Adrenal gland (tissue), 12 donors: ENCODE measurements around the gene RGS3. TPM values are rescaled to one million over a fixed set of nuclear protein-coding genes. Genes with fewer than 3 reads are reported as not detected.
A peak's percentile ranks its signal among the peaks of the same experiment; 100 is the strongest.

Experiments used
- DNase-seq, 7 donors: peaks; one replicate each; pipeline ENCODE4 v3.0.0-alpha.2; 2019 to 2020
- H3K27ac ChIP-seq, 5 donors: fragments of 200-600 bp; sonication (generic) in 4 of 5; 1 replicate in 3 of 5; 2 replicates in 2 of 5; pipeline versions ENCODE4 v1.5.1 to v1.8.0; 2016 to 2020; ENCODE audit warnings: mild to moderate bottlenecking in 1 of 5
- H3K27me3 ChIP-seq: fragments of 200-600 bp; 2 replicates; pipeline ENCODE4 v1.8.0; 2021
- H3K36me3 ChIP-seq, 2 donors: fragments of 200-600 bp; replicated peaks in 1 of 2; 1 replicate in 1 of 2; 2 replicates in 1 of 2; pipeline versions ENCODE4 v1.5.1 to v1.8.0; 2018 to 2022
- H3K4me1 ChIP-seq, 2 donors: fragments of 200-600 bp; replicated peaks in 1 of 2; 1 replicate in 1 of 2; 2 replicates in 1 of 2; pipeline versions ENCODE4 v1.5.1 to v1.8.0; 2018 to 2021
- H3K4me3 ChIP-seq, 4 donors: fragments of 200-600 bp; sonication (generic) in 3 of 4; one replicate each; pipeline ENCODE4 v1.5.1; 2016 to 2018
- H3K9me3 ChIP-seq, 3 donors: fragments of 200-600 bp; sonication (generic) in 1 of 3; replicated peaks in 1 of 3; 1 replicate in 2 of 3; 2 replicates in 1 of 3; pipeline versions ENCODE4 v1.5.1 to v1.8.0; 2016 to 2021
- CTCF ChIP-seq, 6 experiments: fragments of 450-650 bp in 4 of 6; fragments of 200-600 bp in 2 of 6; sonication (generic) in 1 of 6; IDR thresholded peaks; 1 replicate in 5 of 6; 2 replicates in 1 of 6; pipeline versions ENCODE4 v1.5.1 to v1.8.0; 2016 to 2021; ENCODE audit warnings: antibody characterized with exemption in 6 of 6, mild to moderate bottlenecking in 2 of 6, moderate library complexity in 1 of 6
- POLR2A ChIP-seq, 2 donors: fragments of 450-650 bp; IDR thresholded peaks; one replicate each; pipeline ENCODE4 v1.6.1; 2017; ENCODE audit warnings: antibody characterized with exemption in 2 of 2, mild to moderate bottlenecking in 2 of 2, moderate library complexity in 1 of 2
- WGBS, 4 donors: extraction: QIAGEN DNeasy Blood & Tissue Kit in 2 of 4; methylation state at CpG; one replicate each; pipeline versions ENCODE4 v1.1.5 to v1.1.7; 2013 to 2017; 5-methylcytosine and 5-hydroxymethylcytosine counted together
- intact Hi-C, 2 donors: fragments of 100-400 bp; cut with DNase I; formaldehyde crosslinking; loops; one replicate each; pipeline versions ENCODE4 v1.14.1 to v1.15.0; 2022 to 2023
- polyA plus RNA-seq, 3 donors: library from polyadenylated mRNA; stranded (reverse); fragments of 200-250 nt in 2 of 3; fragments of 350-450 nt in 1 of 3; fragmentation: Illumina TruSeq in 1 of 3; extraction: RNeasy Lipid Tissue Mini Kit (QIAGEN cat#74804) in 1 of 3; gene quantifications; one replicate each; pipeline ENCODE4 v1.2.3, GENCODE V29; 2013 to 2014
- total RNA-seq, 9 donors: library from RNA; depleted of rRNA in 4 of 9; stranded (reverse); fragments of >200 nt in 4 of 9; fragments of 120-200 nt in 1 of 9; fragmentation: NEBNext Ultra II Directional in 1 of 9; extraction: Animal tissue kit (Norgen Biotek cat#: 25700) in 1 of 9; gene quantifications; one replicate each; pipeline versions ENCODE4 v1.1.0 to v1.2.4, GENCODE V29; 2013 to 2023
- donor health status: healthy with polysubstance abuse.
- donor health status: Bipolar disorder and iron deficiency.
- donor health status: DM: yes; HTN: yes; CAD: no.
- donor health status: DM: no; HTN: no; CAD: no.
- donor health status: DM: no; HTN: no; CAD: no.
- donor health status: DM: yes; HTN: yes; CAD: no.

Gene RGS3
- total and polyA plus RNA-seq, 12 donors, result 34.5 to 126 (median 65.6) TPM

DNA sequence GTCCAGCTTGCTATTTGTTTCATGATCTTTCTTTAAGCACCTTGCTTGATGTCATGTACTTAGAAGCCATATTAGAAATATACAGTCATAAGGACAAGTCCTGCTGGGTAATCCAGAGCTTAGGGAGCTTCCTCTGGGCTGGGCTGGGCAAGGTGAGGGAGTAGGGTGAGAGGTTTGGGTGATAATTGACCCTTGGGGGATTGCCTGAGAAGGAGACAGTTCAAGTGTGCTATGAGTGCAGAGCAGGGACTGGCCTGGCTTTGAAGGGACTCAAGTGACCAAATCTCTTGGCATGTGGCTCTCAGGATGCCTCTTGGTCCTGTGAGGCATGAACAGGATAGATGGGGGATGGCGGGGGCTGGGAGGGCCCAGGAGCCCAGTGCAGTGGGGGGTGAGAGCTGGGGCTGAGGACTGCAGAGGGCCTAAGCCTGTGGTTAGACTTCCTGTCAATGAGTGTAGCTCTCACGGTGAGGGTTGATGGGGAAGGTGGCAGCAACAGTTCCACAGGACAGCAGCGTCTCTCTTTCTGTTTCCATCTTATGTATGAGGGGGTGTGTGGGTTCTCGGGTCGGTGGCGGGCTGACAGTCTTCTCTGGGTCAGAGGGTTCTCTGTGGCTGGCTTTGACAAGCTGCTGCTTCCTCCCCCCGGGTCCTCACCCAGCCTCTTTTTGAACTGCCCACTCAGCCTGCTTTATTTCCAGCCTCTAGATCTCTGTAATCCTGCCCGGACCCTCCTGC, 53.5 kb downstream of the RGS3 start:
- Histone ChIP-seq H3K27ac (peak overlapping the region in 2 of 5 donors; percentile 18 to 33), H3K9me3 (no peaks in the 10 kb centered on the region), H3K36me3 (no peaks in the 10 kb centered on the region), H3K4me1 (peaks cover 0 to 11% of the 10 kb centered on the region in 2 donors), H3K4me3 (no peak overlapping the region), H3K27me3 (no peaks in the 10 kb centered on the region)
- 59 to 74% (median 69%) methylated on average over 4 to 8 of the region's 8 CpGs for WGBS, 4 donors
- intact Hi-C loops, result no loop called here
- TF ChIP-seq POLR2A (IDR thresholded peaks at IDR 0.05) (no peak), CTCF (IDR thresholded peaks at IDR 0.05) (no peak)
- DNase-seq, result no peak

GRCh38 chr9:113519426-113520108, 56.0 kb downstream of the RGS3 start:
- intact Hi-C loops, result no loop called here
- 68 to 82% (median 80%) methylated on average over 3 of the region's 3 CpGs for WGBS, 4 donors
- Histone ChIP-seq H3K4me1 (peaks cover 18 to 35% of the 10 kb centered on the region in 2 donors), H3K4me3 (no peak overlapping the region), H3K27ac (peak overlapping the region in 2 of 5 donors; percentile 6 to 67), H3K36me3 (no peaks in the 10 kb centered on the region), H3K27me3 (no peaks in the 10 kb centered on the region), H3K9me3 (no peaks in the 10 kb centered on the region)
- no peak for TF ChIP-seq CTCF (IDR thresholded peaks at IDR 0.05)
- TF ChIP-seq POLR2A (IDR thresholded peaks at IDR 0.05), result no peak
- no peak for DNase-seq

- DNase-seq, result no peak
- no peak overlapping the region for H3K4me3 ChIP-seq
- H3K9me3 ChIP-seq, result no peaks in the 10 kb centered on the region
- H3K36me3 ChIP-seq, result no peaks in the 10 kb centered on the region
- intact Hi-C loops, result no loop called here
- TF ChIP-seq POLR2A (IDR thresholded peaks at IDR 0.05), result no peak
- no peak for TF ChIP-seq CTCF (IDR thresholded peaks at IDR 0.05)
- no peaks in the 10 kb centered on the region for H3K27me3 ChIP-seq
- H3K4me1 ChIP-seq, result peaks cover 23 to 41% of the 10 kb centered on the region in 2 donors
- H3K27ac ChIP-seq, result peak overlapping the region in 2 of 5 donors; percentile 6 to 67
- WGBS, 4 donors, result 79 to 92% (median 85%) methylated on average over 5 to 6 of the region's 6 CpGs
Measured at GRCh38 chr9:113520109-113520642, 56.6 kb downstream of the RGS3 start.

DNA sequence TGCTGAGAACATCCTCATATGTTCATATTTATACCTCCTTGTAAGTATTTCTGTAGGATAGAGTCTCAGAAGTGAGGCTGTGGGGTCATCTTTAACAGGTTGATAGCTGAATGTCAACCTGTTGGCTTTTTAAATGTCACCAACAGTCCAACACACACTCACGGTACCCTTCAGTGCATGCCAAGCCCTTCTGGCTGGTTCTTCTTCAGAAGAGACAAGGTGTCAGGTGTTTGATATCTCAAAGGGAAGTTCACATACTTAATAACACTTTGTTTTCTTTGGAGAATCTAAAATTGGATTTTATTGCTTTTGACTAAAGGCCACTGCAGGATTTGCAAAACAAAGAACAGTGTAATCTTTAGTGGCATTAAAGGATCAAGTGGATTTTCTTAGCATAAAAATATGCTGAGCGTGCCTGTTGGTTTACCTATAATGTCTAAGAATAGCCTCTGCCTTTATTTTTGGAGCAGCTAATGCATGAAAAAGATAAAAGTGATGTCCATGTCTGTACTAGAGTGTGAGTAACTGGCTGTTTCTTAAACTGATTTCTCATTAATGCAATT, 58.2 kb downstream of the RGS3 start:
- H3K4me3 ChIP-seq, result no peak overlapping the region
- H3K9me3 ChIP-seq, result no peaks in the 10 kb centered on the region
- 87 to 92% (median 89%) methylated on average over 2 of the region's 2 CpGs for WGBS, 4 donors
- H3K4me1 ChIP-seq, result peaks cover 23 to 49% of the 10 kb centered on the region in 2 donors
- no peak for DNase-seq
- intact Hi-C loops, result no loop called here
- TF ChIP-seq POLR2A (IDR thresholded peaks at IDR 0.05) (no peak), CTCF (IDR thresholded peaks at IDR 0.05) (no peak)
- H3K36me3 ChIP-seq, result no peaks in the 10 kb centered on the region
- no peaks in the 10 kb centered on the region for H3K27me3 ChIP-seq
- no peak overlapping the region for H3K27ac ChIP-seq
